VCaP (cell line): ENCODE measurements around the gene KCNE3.

Experiments
- H3K27ac ChIP-seq: fragments of 450-650 bp; 2 replicates; pipeline ENCODE4 v1.5.1; 2017
- CTCF ChIP-seq: fragments of 450-650 bp; conservative IDR thresholded peaks from 2 replicates; pipeline ENCODE4 v1.5.1; 2017; ENCODE audit warnings: mild to moderate bottlenecking, moderate library complexity

KCNE3 gene

DNA sequence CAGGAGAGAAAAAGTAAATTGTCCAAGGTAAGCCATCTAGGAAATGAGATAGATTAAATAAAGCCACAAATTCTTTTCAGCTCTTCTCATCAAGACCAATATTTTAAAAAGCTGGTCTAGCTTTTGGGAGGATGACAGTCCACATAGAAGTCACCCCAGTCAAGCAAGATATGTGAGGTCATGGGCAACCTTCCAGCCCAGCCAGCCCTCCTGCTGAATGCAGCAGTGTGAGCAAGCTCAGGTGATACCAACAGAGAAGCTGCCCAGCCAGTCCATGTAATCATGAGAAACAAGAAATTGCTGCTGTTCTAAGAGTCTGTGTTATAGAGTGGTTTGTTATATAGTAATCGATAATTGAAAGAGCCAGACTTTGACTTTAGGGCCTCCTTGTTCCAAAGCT is 28.7 kb downstream of the KCNE3 start:
- TF ChIP-seq CTCF = no peak
- H3K27ac ChIP-seq = no peak overlapping the region

GRCh38 chr11:74437441-74438042 is 29.8 kb downstream of the KCNE3 start:
- H3K27ac ChIP-seq = no peak overlapping the region
- TF ChIP-seq CTCF = no peak

GRCh38 chr11:74434528-74434927 is 32.8 kb downstream of the KCNE3 start:
- TF ChIP-seq CTCF = no peak

GRCh38 chr11:74429205-74429604 is 38.1 kb downstream of the KCNE3 start:
- TF ChIP-seq CTCF = no peak
- H3K27ac ChIP-seq = no peak overlapping the region

More at GRCh38 chr11:74434528-74434927, 32.8 kb downstream of the KCNE3 start:
- H3K27ac ChIP-seq = no peak overlapping the region

- no peak for TF ChIP-seq CTCF
- H3K27ac ChIP-seq = no peak overlapping the region
Measured at GRCh38 chr11:74427384-74427886, 39.9 kb downstream of the KCNE3 start.

GRCh38 chr11:74425100-74425499 is 42.2 kb downstream of the KCNE3 start:
- TF ChIP-seq CTCF = no peak

DNA sequence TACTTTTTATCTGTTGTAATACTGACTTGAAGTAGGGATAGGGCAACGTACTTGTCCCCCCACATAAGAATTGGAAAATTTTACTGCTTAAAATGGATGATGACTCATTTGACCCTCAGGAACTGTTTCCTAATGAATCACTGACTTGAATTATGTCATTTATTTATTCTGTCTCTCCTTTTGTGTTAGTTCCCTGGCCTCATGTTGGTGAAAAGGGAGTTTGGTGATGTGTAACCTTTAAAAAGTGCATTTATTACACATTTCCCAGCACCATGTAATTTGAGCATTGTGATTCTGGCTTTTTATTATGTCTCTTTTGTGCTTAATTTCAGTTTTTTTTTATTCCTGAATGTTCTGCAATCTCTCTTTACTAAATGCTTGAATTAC is 48.8 kb downstream of the KCNE3 start:
- peak overlapping the region; percentile 84 for H3K27ac ChIP-seq
- TF ChIP-seq CTCF = no peak

More at GRCh38 chr11:74425100-74425499, 42.2 kb downstream of the KCNE3 start:
- no peak overlapping the region for H3K27ac ChIP-seq
